ENCODE measurements around the gene TBCD.

The TBCD gene

GRCh38 chr17:82848022-82848592, 96.2 kb downstream of the TBCD start:
- no peak overlapping the region for H3K4me3 ChIP-seq (ENCODE audit: low read depth, low read length)
- no peak for DNase-seq (ENCODE audit: low read depth)
- TF ChIP-seq MYC (IDR thresholded peaks at IDR 0.05; ENCODE audit: low read depth, low read length) (no peak), MAX (IDR thresholded peaks at IDR 0.05; ENCODE audit: low read depth, low read length) (no peak), POLR2A (IDR thresholded peaks at IDR 0.05; ENCODE audit: extremely low read depth, insufficient read length) (no peak), CTCF (IDR thresholded peaks at IDR 0.05; ENCODE audit: low read depth, low read length) (no peak)

- no peak overlapping the region for H3K4me3 ChIP-seq (ENCODE audit: low read depth, low read length)
- no peak for DNase-seq (ENCODE audit: low read depth)
- TF ChIP-seq CTCF (IDR thresholded peaks at IDR 0.05; ENCODE audit: low read depth, low read length), result no peak
- TF ChIP-seq MYC (IDR thresholded peaks at IDR 0.05; ENCODE audit: low read depth, low read length), result no peak
- TF ChIP-seq MAX (IDR thresholded peaks at IDR 0.05; ENCODE audit: low read depth, low read length), result no peak
- no peak for TF ChIP-seq POLR2A (IDR thresholded peaks at IDR 0.05; ENCODE audit: extremely low read depth, insufficient read length)
Observed at GRCh38 chr17:82849076-82849945, 97.4 kb downstream of the TBCD start.

- no peak for DNase-seq (ENCODE audit: low read depth)
- no peak for TF ChIP-seq CTCF (IDR thresholded peaks at IDR 0.05; ENCODE audit: low read depth, low read length)
- no peak for TF ChIP-seq MYC (IDR thresholded peaks at IDR 0.05; ENCODE audit: low read depth, low read length)
- TF ChIP-seq MAX (IDR thresholded peaks at IDR 0.05; ENCODE audit: low read depth, low read length), result no peak
- TF ChIP-seq POLR2A (IDR thresholded peaks at IDR 0.05; ENCODE audit: extremely low read depth, insufficient read length), result no peak
Observed at GRCh38 chr17:82851381-82851780, 99.5 kb downstream of the TBCD start.

GRCh38 chr17:82854226-82854625, 102.4 kb downstream of the TBCD start:
- H3K4me3 ChIP-seq (ENCODE audit: low read depth, low read length), result no peak overlapping the region
- no peak for DNase-seq (ENCODE audit: low read depth)
- TF ChIP-seq MYC (IDR thresholded peaks at IDR 0.05; ENCODE audit: low read depth, low read length) (no peak), MAX (IDR thresholded peaks at IDR 0.05; ENCODE audit: low read depth, low read length) (no peak), CTCF (IDR thresholded peaks at IDR 0.05; ENCODE audit: low read depth, low read length) (no peak), POLR2A (IDR thresholded peaks at IDR 0.05; ENCODE audit: extremely low read depth, insufficient read length) (no peak)

More at GRCh38 chr17:82851381-82851780, 99.5 kb downstream of the TBCD start:
- no peak overlapping the region for H3K4me3 ChIP-seq (ENCODE audit: low read depth, low read length)

- TF ChIP-seq CTCF (IDR thresholded peaks at IDR 0.05; ENCODE audit: low read depth, low read length) (no peak), POLR2A (IDR thresholded peaks at IDR 0.05; ENCODE audit: extremely low read depth, insufficient read length) (no peak), MAX (IDR thresholded peaks at IDR 0.05; ENCODE audit: low read depth, low read length) (no peak)
- H3K4me3 ChIP-seq (ENCODE audit: low read depth, low read length), result no peak overlapping the region
- no peak for DNase-seq (ENCODE audit: low read depth)
Observed at GRCh38 chr17:82856361-82856760, 104.5 kb downstream of the TBCD start.

Data from NB4 (cell line).